Activated T-cell treated with anti-CD3 and anti-CD28 coated beads, Interleukin-2, amount 50 U/mL, for 48 hours (primary cell): ENCODE measurements around the gene ACTMAP.

Experiments used
- DNase-seq, 2 experiments: peaks; one replicate each; pipeline ENCODE4 v3.0.0-alpha.2; 2020

Gene ACTMAP

GRCh38 chr19:40717880-40718773 lies 32.1 kb downstream of the ACTMAP start:
- DNase-seq, result peak in 1 of 2 experiments; percentile 25

GRCh38 chr19:40717325-40717879 lies 32.9 kb downstream of the ACTMAP start:
- no peak for DNase-seq

GRCh38 chr19:40716482-40717324 lies 33.6 kb downstream of the ACTMAP start, which contains the start of the genes COQ8B and ITPKC:
COQ8B (minus strand) TSS chr19:40716886; CDS start chr19:40714632, 2,254 bp downstream.
ITPKC (plus strand) TSS chr19:40717112; CDS start chr19:40717136, 24 bp downstream.
- DNase-seq, result peak; percentile 100

- DNase-seq, result peak in 1 of 2 experiments; percentile 83
Observed at GRCh38 chr19:40716031-40716481, 34.2 kb downstream of the ACTMAP start.

- DNase-seq, result peak; percentile 96 to 97
Observed at GRCh38 chr19:40714441-40715299, 35.6 kb downstream of the ACTMAP start.

GRCh38 chr19:40713939-40714338 lies 36.3 kb downstream of the ACTMAP start:
- no peak for DNase-seq

- DNase-seq, result no peak
Observed at GRCh38 chr19:40709817-40710216, 40.5 kb downstream of the ACTMAP start.

GRCh38 chr19:40707615-40708014 lies 42.7 kb downstream of the ACTMAP start:
- no peak for DNase-seq

GRCh38 chr19:40705950-40706619 lies 44.2 kb downstream of the ACTMAP start:
- DNase-seq, result no peak

GRCh38 chr19:40705362-40705651 lies 45.0 kb downstream of the ACTMAP start:
- DNase-seq, result no peak

- DNase-seq, result no peak
Observed at GRCh38 chr19:40704491-40705361, 45.6 kb downstream of the ACTMAP start.

GRCh38 chr19:40703029-40703755 lies 47.1 kb downstream of the ACTMAP start:
- no peak for DNase-seq

GRCh38 chr19:40702337-40703012 lies 47.8 kb downstream of the ACTMAP start:
- DNase-seq, result no peak

GRCh38 chr19:40701758-40702157 lies 48.5 kb downstream of the ACTMAP start:
- DNase-seq, result no peak

- DNase-seq, result no peak
Observed at GRCh38 chr19:40700083-40700482, 50.2 kb downstream of the ACTMAP start.

GRCh38 chr19:40697007-40697406 lies 53.3 kb downstream of the ACTMAP start:
- no peak for DNase-seq

GRCh38 chr19:40695881-40696280 lies 54.4 kb downstream of the ACTMAP start:
- DNase-seq, result no peak

- DNase-seq, result no peak
Observed at GRCh38 chr19:40693896-40694295, 56.4 kb downstream of the ACTMAP start.

GRCh38 chr19:40693150-40693788 lies 57.0 kb downstream of the ACTMAP start:
- no peak for DNase-seq
